GM12874 (cell line): ENCODE data around the gene XRN1.

Source experiments
- TF ChIP-seq, protein P1 (sequence below): IDR thresholded peaks from 2 replicates; pipeline ENCODE4 v1.5.1; 2011; ENCODE audit warnings: low read depth, mild to moderate bottlenecking, control low read depth, low read length, moderate library complexity; ENCODE audit not compliant: insufficient read depth

Gene XRN1

DNA sequence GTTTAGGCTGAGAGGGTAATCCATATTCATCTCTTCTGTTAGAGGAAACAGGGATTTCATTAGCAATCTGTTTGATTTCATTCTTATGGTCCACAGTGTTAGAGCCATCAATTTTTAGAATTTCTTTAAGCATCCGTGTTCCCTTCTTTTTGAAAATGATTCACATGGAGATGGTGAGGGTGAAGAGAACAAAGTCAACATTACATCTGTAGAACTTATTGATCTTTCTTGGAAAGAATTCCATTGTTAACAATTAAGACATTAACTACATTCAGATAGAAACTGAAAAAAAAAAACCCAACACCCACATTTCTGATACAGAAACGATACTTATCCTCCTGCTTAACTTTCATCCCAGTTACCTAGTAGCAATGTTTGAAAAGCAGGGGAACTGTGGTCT lies 115.4 kb downstream of the XRN1 start:
- TF ChIP-seq, protein P1, sequence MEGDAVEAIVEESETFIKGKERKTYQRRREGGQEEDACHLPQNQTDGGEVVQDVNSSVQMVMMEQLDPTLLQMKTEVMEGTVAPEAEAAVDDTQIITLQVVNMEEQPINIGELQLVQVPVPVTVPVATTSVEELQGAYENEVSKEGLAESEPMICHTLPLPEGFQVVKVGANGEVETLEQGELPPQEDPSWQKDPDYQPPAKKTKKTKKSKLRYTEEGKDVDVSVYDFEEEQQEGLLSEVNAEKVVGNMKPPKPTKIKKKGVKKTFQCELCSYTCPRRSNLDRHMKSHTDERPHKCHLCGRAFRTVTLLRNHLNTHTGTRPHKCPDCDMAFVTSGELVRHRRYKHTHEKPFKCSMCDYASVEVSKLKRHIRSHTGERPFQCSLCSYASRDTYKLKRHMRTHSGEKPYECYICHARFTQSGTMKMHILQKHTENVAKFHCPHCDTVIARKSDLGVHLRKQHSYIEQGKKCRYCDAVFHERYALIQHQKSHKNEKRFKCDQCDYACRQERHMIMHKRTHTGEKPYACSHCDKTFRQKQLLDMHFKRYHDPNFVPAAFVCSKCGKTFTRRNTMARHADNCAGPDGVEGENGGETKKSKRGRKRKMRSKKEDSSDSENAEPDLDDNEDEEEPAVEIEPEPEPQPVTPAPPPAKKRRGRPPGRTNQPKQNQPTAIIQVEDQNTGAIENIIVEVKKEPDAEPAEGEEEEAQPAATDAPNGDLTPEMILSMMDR = no peak

DNA sequence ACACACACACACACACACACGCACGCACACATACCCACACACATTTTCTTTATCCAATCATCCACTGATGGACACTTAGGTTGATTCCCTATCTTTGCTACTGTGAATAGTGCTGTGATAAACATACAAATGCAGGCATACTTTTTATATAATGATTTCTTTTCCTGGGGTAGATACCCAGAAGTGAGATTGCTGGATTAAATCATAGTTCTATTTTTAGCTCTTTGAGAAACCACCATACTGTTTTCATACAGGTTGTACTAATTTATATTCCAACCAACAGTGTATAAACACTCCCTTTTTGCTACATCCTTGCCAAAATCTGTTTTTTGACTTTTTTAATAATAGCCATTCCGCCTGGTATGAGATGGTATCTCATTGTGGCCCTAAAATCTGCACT lies 127.9 kb downstream of the XRN1 start:
- TF ChIP-seq, protein P1 = no peak

DNA sequence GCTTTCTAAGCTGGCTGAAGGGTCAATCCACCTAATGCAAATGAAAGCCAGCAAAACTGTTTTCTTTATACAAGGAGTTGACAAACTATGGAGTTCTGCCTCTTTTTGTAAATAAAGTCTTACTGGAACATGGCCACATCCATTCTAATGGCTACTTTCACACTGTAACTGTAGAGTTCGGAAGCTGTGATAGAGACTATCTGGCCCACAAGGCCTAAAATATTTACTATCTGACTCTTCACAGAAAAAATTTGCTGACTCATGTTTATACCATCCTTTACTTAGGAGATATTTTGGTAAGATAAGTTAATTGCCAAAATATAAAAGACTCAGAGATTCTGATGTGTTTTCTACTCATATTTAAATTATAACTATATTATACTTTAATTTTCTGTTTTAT lies 128.7 kb downstream of the XRN1 start:
- TF ChIP-seq, protein P1 = no peak

DNA sequence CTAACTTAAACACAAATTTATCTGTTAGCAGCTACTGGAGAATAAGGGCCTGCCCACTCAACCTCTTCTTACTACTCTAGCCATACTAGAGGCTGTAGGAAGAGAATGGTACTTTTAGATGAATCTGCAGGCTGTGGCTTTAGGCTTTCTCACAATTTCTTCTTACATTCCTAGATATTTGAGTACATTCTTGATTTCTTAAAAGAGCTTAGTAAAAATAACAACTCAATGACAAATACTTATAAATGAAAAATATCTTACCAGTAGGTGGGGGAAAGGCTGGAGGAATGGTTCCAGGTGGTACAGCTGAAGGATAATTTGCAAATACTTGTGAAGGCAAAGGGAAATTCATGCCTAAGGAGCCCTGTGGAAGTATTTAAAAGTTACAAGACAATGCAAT lies 129.5 kb downstream of the XRN1 start:
- TF ChIP-seq, protein P1 = no peak

DNA sequence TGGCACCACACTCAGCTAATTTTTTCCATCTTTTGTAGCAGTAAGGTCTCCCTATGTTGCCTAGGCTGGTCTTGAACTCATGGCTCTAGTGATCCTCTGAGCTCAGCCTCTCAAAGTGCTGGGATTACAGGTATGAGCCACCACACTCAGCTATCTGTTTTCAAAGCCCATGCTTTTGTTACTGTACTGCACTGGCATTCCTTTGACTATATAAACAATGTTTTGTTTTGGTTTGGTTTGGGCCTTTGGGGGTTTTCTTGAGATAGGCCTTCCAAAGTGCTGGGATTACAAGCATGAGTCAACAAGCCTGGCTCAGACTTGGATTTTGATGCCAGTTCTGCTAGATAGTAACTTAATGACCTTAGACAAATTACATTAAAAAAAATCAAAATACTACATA lies 132.8 kb downstream of the XRN1 start:
- TF ChIP-seq, protein P1 = no peak

DNA sequence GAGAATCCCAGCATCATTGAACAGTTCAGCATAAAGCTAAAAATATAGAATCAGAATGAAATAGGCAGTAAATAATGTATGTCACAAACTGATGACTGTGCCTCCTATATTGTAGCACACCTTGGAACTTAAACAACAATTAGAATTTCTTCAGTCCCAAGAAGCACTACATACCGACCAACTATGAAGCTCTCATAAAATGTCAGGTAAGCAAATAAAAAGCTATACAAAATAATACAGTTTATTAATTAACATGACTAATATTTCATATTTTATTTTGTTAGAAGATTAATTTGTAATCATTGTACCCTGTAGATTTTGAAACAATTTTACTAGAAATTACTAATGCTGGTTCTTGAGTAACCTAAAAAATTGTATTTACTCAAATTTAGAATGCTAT lies 137.4 kb downstream of the XRN1 start:
- TF ChIP-seq, protein P1 = no peak

DNA sequence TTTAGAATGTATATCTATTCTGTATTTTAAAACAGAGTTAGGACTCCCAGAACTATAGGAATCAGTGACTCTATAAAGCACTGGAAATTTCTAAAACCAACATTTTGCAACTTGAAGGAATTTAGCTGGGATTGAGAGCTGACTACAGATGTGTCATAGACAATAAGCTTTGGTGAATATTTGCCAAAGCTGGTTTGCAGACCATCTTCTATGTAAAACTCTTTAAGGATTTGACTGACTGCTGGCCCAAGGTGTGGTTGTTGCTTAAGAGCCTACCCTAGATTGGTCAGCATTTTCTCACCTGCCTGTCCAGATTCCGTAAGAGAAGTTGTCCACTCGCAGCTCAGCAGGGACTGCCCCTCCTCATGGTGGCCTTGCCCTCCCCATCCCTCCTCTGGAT lies 149.2 kb downstream of the XRN1 start:
- TF ChIP-seq, protein P1 = no peak

DNA sequence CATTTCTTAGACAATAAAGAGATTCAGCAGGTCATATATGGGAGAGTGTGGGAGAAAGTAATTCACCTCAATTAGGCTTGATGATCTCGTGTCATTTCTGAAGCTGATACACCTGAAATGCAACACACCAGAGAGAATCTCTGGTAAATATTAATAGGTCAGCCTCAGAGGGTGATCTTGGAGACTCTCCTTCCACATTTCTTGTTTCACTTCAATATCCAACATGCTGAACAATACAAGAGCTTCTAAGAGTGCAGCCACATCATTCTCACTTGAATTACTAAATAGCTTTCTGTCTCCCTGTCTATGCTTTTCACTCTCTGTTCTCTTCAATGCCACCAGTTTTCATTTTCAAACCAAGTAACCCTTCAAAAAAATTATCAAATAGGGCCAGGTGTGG lies 151.3 kb downstream of the XRN1 start:
- TF ChIP-seq, protein P1 = no peak
